Muscle of leg (tissue), 11 donors: Measurements from ENCODE around the gene SFXN5. TPM values are rescaled to one million over a fixed set of nuclear protein-coding genes. Genes with fewer than 3 reads are reported as not detected.
A peak's percentile ranks its signal among the peaks of the same experiment; 100 is the strongest.

Experiments used
- DNase-seq: peaks from one replicate; pipeline ENCODE4 v3.0.0; 2013
- H3K27ac ChIP-seq: one replicate; pipeline ENCODE4 v1.5.1; 2013; ENCODE audit warnings: mild to moderate bottlenecking, low read length, control low read depth
- H3K27me3 ChIP-seq: one replicate; pipeline ENCODE4 v1.6.1; 2013; ENCODE audit warnings: low read length; ENCODE audit not compliant: control insufficient read depth, insufficient read depth
- H3K36me3 ChIP-seq: one replicate; pipeline ENCODE4 v1.6.1; 2013; ENCODE audit warnings: low read length; ENCODE audit not compliant: control insufficient read depth, insufficient read depth
- H3K4me1 ChIP-seq: one replicate; pipeline ENCODE4 v1.6.1; 2013; ENCODE audit warnings: low read length; ENCODE audit not compliant: control insufficient read depth, insufficient read depth
- H3K4me3 ChIP-seq: one replicate; pipeline ENCODE4 v1.5.1; 2013; ENCODE audit warnings: low read length, control low read depth
- H3K9me3 ChIP-seq: replicated peaks from 2 replicates; pipeline ENCODE4 v1.6.1; 2013; ENCODE audit warnings: low read depth, low read length; ENCODE audit not compliant: control insufficient read depth
- WGBS: methylation state at CpG from one replicate; pipeline ENCODE4 v1.1.5; 2013; ENCODE audit warnings: missing lambda C conversion rate; ENCODE audit not compliant: insufficient coverage; 5-methylcytosine and 5-hydroxymethylcytosine counted together
- polyA plus RNA-seq, 8 donors: library from polyadenylated mRNA; unstranded; fragments of 120-200 nt; gene quantifications; one replicate each; pipeline versions ENCODE4 v1.2.1 to v1.2.3, GENCODE V29; 2013; ENCODE audit warnings: inconsistent platforms in 1 of 8, low replicate concordance in 1 of 8; ENCODE audit not compliant: insufficient read length in 8 of 8, insufficient read depth in 1 of 8
- total RNA-seq: library from RNA; stranded (reverse); fragments of 120-200 nt; gene quantifications from one replicate; pipeline ENCODE4 v1.2.4, GENCODE V29; 2013

Gene SFXN5
- total and polyA plus RNA-seq, 9 donors = 6.0 to 9.0 (median 6.3) TPM

DNA sequence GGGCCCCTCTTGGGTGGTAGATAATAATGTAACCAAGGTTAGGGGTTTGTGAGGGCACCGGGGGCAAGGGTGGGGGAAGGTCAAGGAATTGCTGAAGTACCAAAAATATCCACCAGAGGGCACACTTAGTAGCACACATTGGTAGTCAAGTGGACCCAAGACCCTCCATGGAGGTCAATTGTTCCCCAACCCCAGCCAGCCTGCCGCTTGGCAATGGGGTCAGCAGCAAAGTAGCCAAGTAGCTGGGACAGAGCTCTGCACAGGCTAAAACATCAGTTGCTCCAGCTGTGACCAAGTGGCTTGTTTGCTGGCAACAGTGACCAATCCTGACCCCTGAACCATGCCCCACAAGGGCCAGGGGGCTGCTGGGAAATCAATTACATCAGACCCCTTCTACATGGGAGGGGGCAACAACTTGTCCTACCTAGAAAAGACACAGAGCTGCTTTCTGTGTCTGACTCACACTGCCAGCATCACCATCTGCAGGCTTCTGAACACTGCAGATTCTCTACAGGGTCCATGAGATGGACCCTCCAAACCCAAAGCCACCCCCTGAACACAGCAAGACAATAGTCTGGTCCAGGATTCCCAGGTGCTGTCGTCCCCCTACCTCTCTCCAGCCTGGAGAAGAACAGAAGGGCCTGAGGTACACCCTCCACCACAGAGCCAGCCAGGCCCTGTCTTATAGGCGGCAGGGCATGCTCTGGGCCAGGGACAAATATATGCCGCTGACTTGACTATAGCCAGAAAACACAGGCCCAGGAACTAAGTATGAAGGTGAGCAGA lies 78.2 kb downstream of the SFXN5 start:
- DNase-seq = peak; percentile 27
- 38% methylated on average over 1 of the region's 5 CpGs for WGBS

DNA sequence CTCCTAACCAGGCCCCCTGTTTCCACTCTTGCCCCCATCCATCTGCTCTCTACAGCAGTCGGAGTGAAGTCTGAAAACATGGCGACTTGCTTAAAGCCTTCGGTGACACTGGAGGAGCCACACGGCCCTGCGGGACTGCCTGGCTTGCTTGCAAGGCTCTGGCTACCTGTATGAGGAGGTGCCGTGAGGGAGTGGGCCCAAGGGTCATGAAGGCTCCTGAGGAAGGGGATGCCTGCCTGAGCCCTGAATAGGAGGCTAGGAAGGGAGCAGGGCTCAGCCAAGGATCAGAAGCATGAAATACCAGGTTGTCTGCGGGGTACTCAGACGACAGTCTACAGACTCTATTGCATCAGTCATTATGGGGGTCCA lies 78.8 kb downstream of the SFXN5 start:
- DNase-seq = no peak
- WGBS = 87% methylated on average over 8 of the region's 8 CpGs

More for the DNA sequence above, 78.2 kb downstream of the SFXN5 start:
- H3K4me1 ChIP-seq = no peaks in the 10 kb centered on the region
- no peak overlapping the region for H3K4me3 ChIP-seq
- no peaks in the 10 kb centered on the region for H3K9me3 ChIP-seq
- no peaks in the 10 kb centered on the region for H3K36me3 ChIP-seq
- H3K27me3 ChIP-seq = no peaks in the 10 kb centered on the region
- H3K27ac ChIP-seq = no peak overlapping the region

DNA sequence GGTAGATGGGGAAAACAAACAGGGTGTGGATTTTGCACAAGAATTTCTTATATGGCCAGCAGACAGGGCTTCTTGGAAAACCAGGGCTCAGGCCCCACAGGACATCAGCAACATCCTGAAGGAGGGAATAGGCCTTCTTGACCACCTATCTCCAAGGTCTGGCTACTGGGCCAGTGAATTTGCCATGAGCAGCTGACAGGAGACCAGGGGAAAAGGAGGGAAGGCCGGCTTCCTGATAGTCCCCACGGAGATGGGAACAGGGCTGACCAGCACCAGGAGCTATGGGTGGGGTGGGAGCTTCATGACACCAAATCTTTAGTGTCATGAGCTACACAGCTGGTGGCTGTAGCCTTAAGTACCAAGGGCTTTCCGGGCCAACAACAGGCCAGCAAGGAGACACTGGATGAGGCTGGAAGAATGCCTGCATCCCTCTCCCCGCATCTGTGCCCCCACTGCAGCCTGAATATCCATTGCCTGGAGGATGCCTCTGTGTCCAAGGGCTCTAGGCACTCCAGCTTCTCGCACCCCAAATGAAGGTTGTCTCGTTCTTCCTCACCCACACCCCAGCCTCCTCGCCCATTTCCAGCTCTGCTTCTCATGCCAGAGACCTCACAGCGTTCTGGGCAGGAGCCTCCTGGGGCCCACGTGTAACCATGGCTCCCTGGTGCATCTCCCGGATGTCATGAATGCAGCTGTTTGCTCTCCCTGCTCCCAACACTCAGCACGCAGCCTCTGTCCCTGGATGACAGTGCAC lies 79.4 kb downstream of the SFXN5 start:
- H3K4me3 ChIP-seq = no peak overlapping the region
- WGBS = 64% methylated on average over 11 of the region's 11 CpGs
- DNase-seq = no peak
- H3K4me1 ChIP-seq = no peaks in the 10 kb centered on the region
- H3K9me3 ChIP-seq = no peaks in the 10 kb centered on the region
- peaks cover 3% of the 10 kb centered on the region for H3K36me3 ChIP-seq
- H3K27me3 ChIP-seq = no peaks in the 10 kb centered on the region
- no peak overlapping the region for H3K27ac ChIP-seq

More for the DNA sequence above, 78.8 kb downstream of the SFXN5 start:
- Histone ChIP-seq H3K36me3 (peaks cover 3% of the 10 kb centered on the region), H3K27ac (no peak overlapping the region), H3K9me3 (no peaks in the 10 kb centered on the region), H3K27me3 (no peaks in the 10 kb centered on the region), H3K4me3 (no peak overlapping the region), H3K4me1 (no peaks in the 10 kb centered on the region)

DNA sequence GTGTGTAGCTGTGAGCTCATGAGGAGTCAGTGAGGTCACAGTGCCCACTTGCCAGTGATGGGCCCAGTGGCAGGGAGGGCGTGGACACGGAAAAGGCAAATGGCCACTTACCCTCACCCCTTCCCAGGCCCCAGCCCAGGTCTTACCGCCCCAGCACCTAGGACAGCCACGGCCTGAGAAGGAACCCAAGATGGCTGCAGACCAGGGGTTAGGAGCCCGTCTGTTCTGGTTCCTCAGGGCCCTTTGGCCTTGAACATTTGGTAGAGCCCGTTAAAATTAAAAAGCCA lies 80.1 kb downstream of the SFXN5 start:
- no peaks in the 10 kb centered on the region for H3K9me3 ChIP-seq
- H3K4me1 ChIP-seq = no peaks in the 10 kb centered on the region
- peaks cover 3% of the 10 kb centered on the region for H3K36me3 ChIP-seq
- H3K4me3 ChIP-seq = no peak overlapping the region
- no peak for DNase-seq
- WGBS = 92% methylated on average over 6 of the region's 6 CpGs
- no peaks in the 10 kb centered on the region for H3K27me3 ChIP-seq
- H3K27ac ChIP-seq = no peak overlapping the region

DNA sequence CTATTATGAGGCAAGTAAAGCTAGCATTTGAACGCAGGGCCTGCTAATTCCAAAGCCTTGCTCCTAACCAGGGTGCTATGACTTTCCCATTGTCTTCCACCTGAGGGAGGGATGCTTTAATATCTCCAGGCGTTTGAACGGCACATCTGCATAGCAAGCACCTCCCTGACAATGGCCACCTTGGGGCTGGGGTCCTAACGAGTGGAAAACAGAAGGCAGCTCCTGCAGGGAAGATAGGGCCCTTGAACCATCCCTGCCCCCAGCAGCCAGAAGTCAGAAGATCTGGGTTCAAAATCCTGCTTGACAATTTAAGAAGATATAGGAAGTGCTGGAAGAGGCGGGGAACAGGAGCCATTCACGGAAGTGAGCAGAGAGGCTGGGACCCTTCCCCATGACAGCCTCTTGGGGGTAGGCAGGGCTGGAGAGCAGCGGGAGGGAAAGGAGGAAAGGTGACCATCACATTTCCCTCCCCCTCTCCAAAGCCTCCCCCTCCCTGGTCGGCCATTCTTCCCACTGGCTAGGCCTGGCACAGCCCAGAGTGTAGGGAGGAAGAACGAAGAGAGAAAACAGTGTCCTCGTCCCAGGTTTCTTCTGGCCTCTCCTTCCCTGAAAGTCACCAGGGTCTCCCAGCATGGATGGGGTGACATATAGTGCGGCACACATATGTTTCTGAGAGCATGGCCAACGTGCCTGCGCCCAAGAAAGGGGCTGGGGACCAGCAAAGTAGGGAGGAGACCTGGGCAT lies 80.6 kb downstream of the SFXN5 start:
- Histone ChIP-seq H3K9me3 (no peaks in the 10 kb centered on the region), H3K36me3 (peaks cover 3% of the 10 kb centered on the region), H3K27ac (no peak overlapping the region), H3K4me1 (no peaks in the 10 kb centered on the region), H3K27me3 (no peaks in the 10 kb centered on the region), H3K4me3 (no peak overlapping the region)
- WGBS = 67% methylated on average over 5 of the region's 13 CpGs
- no peak for DNase-seq

DNA sequence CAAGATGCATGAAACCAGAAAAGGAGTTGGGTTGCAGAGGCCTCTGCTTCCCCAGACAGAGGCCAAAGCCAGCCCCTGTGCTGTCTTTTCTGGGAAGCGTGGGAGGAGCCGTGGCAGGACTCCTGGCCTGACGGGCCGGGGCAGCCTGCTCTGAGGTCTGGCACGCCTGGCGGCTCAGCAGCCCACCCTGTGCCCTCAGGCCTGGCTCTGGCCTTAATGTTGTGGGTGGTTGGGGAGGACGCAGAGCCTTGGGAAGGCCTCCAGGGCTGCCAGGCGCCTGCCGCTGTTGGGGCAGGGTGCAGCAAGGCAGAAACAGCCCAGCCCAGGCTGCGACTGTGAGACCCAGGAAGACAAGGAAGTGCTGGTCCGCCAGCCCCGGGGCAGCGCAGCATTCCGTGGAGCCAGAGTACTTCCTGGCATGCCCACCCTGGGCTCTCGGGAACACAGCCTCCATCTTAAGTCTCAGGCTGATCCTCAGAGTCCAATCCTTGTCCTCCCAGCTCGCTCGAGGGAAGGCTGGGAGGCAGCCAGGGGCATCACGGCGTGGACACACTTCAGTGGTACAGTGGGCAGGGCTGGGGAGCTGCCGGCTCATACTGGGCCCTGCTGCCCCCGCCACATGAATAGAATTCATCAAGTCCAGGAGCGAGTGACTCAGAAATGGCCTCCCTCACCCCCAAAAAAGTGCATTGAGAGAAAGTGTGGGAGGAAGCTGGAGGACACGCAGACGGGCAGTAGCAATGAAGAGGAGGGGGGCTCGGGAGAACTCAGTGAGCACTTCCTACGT lies 81.5 kb downstream of the SFXN5 start:
- Histone ChIP-seq H3K36me3 (peaks cover 3% of the 10 kb centered on the region), H3K4me3 (no peak overlapping the region), H3K4me1 (peaks cover 2% of the 10 kb centered on the region), H3K27me3 (no peaks in the 10 kb centered on the region), H3K27ac (peak overlapping the region; percentile 7), H3K9me3 (no peaks in the 10 kb centered on the region)
- peak; percentile 70 for DNase-seq
- 59% methylated on average over 18 of the region's 26 CpGs for WGBS

DNA sequence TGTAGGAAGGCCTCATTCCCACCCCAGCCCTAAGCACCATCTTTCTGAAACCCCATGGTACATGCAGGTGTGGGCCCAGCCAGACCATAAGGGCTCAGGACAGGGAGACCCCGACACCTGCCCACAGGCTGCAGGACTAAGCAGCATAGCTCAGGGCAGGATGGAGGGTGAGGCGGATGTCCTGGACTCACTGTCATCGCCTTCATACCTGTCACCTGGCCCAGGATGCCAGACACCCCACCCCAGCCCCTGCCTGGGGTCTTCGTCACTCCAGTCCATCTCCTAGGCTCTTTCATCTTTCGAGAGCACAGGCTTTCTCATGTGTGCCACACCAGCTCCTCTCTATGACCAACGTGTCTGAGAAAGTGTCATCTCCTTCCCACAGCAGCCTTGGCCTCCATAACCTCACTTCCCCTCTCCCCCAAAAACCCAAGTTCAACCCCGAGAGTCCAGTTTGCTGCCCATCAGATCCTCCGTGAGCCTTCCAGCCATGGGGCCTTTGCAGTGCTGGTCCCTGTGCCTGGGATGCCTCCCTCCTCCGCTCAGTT lies 82.7 kb downstream of the SFXN5 start:
- Histone ChIP-seq H3K27me3 (no peaks in the 10 kb centered on the region), H3K4me1 (peaks cover 11% of the 10 kb centered on the region), H3K4me3 (no peak overlapping the region), H3K9me3 (no peaks in the 10 kb centered on the region), H3K36me3 (peaks cover 3% of the 10 kb centered on the region), H3K27ac (no peak overlapping the region)
- DNase-seq = no peak
- 87% methylated on average over 7 of the region's 9 CpGs for WGBS

DNA sequence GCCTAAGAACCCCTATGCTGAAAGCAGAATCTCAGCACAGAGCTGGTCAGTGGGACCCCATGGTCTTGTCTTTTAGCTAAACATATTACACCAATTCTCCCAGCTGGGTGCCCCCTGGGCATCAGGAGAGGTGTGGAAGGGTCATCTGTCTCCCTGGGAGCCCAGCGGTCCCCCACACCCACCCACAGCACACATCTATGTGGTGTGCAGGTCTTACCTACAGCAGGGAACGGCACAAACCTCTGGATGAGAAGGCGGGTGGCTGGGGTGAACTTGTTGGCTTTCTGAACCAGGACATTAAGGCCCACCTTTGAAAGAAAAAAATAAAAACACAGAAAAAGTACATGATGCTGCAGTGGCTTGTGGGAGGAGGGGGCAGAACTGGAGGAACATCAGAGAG lies 83.5 kb downstream of the SFXN5 start:
- no peak overlapping the region for H3K4me3 ChIP-seq
- WGBS = no CpG with 5 or more reads among the region's 3 CpGs
- no peak overlapping the region for H3K27ac ChIP-seq
- peaks cover 3% of the 10 kb centered on the region for H3K36me3 ChIP-seq
- H3K27me3 ChIP-seq = no peaks in the 10 kb centered on the region
- H3K4me1 ChIP-seq = peaks cover 13% of the 10 kb centered on the region
- DNase-seq = no peak
- no peaks in the 10 kb centered on the region for H3K9me3 ChIP-seq

DNA sequence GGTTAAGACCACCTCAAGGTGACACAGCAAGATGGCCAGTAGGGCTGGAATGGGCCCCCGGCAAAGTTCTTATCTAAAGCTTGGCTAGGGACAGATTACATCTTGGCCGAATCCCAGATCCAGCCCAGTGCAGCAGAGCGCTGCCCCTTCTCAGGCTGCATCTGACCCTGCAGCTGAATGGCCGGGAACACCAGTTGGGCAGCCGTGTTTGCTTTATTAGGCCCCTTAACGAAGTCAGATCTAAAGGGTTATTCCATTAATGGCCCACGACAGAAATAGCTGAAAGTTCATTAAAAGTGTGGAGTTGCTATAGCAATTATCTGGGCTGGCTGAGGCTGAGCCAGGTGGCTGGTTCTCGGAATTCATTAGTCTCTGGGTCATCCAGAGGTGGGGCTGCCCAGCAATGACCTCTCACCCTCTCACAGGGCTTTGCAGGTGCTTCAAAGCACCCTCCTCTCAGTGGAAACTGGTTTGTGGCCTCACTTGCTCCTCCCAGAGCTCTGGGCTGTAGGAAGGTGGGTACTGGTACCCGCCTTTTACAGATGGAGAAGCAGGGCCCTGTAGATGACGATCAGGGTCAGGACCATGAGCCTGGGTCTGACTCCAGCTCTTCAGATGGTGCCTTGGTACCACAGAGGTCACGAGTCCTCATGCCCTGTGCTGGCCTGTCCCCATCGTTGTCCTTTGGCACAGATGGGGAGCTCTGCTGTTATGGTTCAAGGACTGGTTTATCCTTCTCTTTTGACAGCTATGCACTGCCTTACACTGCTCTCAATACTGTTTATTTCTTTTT lies 85.4 kb downstream of the SFXN5 start:
- Histone ChIP-seq H3K4me3 (no peak overlapping the region), H3K9me3 (no peaks in the 10 kb centered on the region), H3K4me1 (peaks cover 13% of the 10 kb centered on the region), H3K36me3 (peaks cover 3% of the 10 kb centered on the region), H3K27ac (no peak overlapping the region), H3K27me3 (no peaks in the 10 kb centered on the region)
- DNase-seq = no peak
- WGBS = 77% methylated on average over 11 of the region's 12 CpGs
